Mesothelial cell of epicardium (in vitro differentiated cells): ENCODE data around the gene DCHS1. TPM values are rescaled to one million over a fixed set of nuclear protein-coding genes. Genes with fewer than 3 reads are reported as not detected.
A peak's percentile ranks its signal among the peaks of the same experiment; 100 is the strongest.

ENCODE experiments used
- DNase-seq, 2 experiments: peaks; one replicate each; pipeline ENCODE4 v3.0.0; 2021; ENCODE audit warnings: low spot score in 2 of 2; ENCODE audit not compliant: unreplicated experiment in 2 of 2
- H3K27ac Mint-ChIP-seq: 2 replicates; pipeline ENCODE4 v1.8.0; 2021; ENCODE audit warnings: mixed read lengths
- H3K27me3 Mint-ChIP-seq: 2 replicates; pipeline ENCODE4 v1.8.0; 2021; ENCODE audit warnings: low read depth, mixed read lengths
- H3K36me3 Mint-ChIP-seq: 2 replicates; pipeline ENCODE4 v1.8.0; 2021; ENCODE audit warnings: mixed read lengths
- H3K4me1 Mint-ChIP-seq: 2 replicates; pipeline ENCODE4 v1.8.0; 2021; ENCODE audit warnings: mixed read lengths
- H3K4me3 Mint-ChIP-seq: 2 replicates; pipeline ENCODE4 v1.8.0; 2021; ENCODE audit warnings: mild to moderate bottlenecking, moderate library complexity, mixed read lengths
- H3K9me3 Mint-ChIP-seq: 2 replicates; pipeline ENCODE4 v1.8.0; 2021; ENCODE audit warnings: mixed read lengths
- CTCF ChIP-seq: fragments of 200-600 bp; sonication (generic); IDR thresholded peaks from one replicate; pipeline ENCODE4 v1.5.0; 2021; ENCODE audit warnings: antibody characterized with exemption; ENCODE audit not compliant: unreplicated experiment
- total RNA-seq: library from RNA; stranded (reverse); gene quantifications from 3 replicates; pipeline ENCODE4 v1.2.1, GENCODE V29; 2021

DCHS1 gene
- total RNA-seq, 1 donor from 2014 or later = 81.2 TPM

DNA sequence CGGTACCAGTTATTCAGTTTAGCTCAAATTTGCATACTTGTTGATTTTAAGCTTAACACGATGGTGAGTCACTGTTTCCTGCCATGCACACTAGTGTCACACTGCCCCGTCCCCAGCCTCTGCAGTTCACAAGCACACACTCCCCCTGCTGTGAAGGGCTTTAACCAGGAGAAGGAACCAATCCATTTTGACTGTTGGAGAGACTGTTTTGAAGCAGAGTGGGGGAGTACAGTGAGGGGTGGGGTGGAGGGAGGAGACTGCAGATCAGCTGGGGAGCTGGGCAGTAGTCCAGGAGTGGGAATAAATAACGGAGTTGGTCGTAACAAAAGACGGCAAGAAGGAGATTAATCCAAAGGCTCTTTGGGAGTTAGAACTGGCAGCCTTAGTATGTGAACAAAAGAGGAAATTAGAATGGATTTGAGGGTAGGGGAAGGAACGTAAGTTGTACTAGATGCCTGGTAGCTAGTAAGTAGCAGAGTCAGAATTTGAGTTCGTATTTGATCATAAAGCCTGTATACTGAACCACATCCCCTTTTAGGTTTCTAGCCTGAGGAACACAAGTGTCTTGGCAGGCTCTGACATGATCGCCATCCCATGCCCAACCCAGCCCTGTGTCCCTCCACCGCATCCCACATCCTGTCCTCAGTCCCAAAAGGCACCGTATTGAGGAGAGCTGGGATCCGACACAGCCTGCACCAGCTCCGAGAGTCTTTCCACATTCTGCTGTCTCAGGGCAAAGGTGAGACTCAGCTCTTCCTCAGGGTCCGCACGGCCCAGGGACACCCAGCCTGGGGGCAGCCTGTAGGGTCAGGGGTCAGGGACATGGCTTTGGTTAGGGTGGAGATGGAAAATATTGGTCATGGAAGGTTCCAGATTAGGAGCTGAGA, 37.2 kb downstream of the DCHS1 start:
- Mint-ChIP-seq H3K9me3 (no peaks in the 10 kb centered on the region), H3K4me1 (no peaks in the 10 kb centered on the region), H3K27me3 (no peaks in the 10 kb centered on the region), H3K36me3 (peaks cover 3% of the 10 kb centered on the region), H3K27ac (no peak overlapping the region), H3K4me3 (no peak overlapping the region)
- DNase-seq = peak in 1 of 2 experiments; percentile 61
- TF ChIP-seq CTCF = no peak

- Mint-ChIP-seq H3K36me3 (peaks cover 3% of the 10 kb centered on the region), H3K9me3 (no peaks in the 10 kb centered on the region), H3K4me3 (peak overlapping the region; percentile 5), H3K4me1 (no peaks in the 10 kb centered on the region), H3K27me3 (no peaks in the 10 kb centered on the region), H3K27ac (no peak overlapping the region)
- TF ChIP-seq CTCF = no peak
- DNase-seq = no peak
Observed at GRCh38 chr11:6617315-6617781, 38.3 kb downstream of the DCHS1 start.

DNA sequence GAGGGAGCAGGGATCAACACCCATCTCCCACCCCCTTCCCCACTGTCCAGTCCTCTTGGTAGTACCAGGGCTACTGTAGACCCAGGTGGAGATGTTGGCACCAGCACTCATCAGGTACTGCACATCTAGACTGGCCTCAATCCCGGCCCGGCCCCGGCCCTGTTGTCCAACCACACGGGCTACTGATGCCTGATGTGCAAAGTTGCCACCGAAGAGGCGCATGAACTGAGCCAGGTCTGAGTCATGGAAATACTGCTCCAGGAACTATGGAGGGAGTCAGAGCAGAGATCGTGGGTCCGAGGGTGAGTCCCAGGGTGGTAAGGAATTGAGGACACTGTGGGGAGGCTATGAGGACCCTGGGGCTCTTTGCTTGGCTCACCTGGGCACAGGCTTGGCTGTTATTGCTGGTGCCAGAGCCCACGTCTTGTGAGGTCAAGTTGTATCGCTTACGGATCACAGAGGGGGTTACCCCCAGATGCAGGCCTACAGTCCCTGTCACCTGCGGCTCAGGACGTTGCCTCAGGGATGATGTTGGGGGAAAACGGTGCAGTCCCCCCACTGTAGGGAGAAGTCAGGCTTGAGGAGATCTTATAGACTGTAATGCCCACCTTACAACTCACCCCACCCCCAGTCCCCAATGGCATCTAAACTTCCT, 38.9 kb downstream of the DCHS1 start:
- H3K27me3 Mint-ChIP-seq = no peaks in the 10 kb centered on the region
- DNase-seq = no peak
- H3K4me3 Mint-ChIP-seq = no peak overlapping the region
- peaks cover 3% of the 10 kb centered on the region for H3K36me3 Mint-ChIP-seq
- H3K27ac Mint-ChIP-seq = no peak overlapping the region
- no peak for TF ChIP-seq CTCF
- H3K4me1 Mint-ChIP-seq = no peaks in the 10 kb centered on the region
- no peaks in the 10 kb centered on the region for H3K9me3 Mint-ChIP-seq

GRCh38 chr11:6615882-6616585, 39.6 kb downstream of the DCHS1 start:
- Mint-ChIP-seq H3K4me1 (peaks cover 5% of the 10 kb centered on the region), H3K27ac (no peak overlapping the region), H3K27me3 (no peaks in the 10 kb centered on the region), H3K9me3 (no peaks in the 10 kb centered on the region), H3K36me3 (peaks cover 3% of the 10 kb centered on the region), H3K4me3 (no peak overlapping the region)
- TF ChIP-seq CTCF = no peak
- no peak for DNase-seq

GRCh38 chr11:6615046-6615445, 40.6 kb downstream of the DCHS1 start:
- H3K4me1 Mint-ChIP-seq = peaks cover 8% of the 10 kb centered on the region
- no peaks in the 10 kb centered on the region for H3K9me3 Mint-ChIP-seq
- H3K4me3 Mint-ChIP-seq = no peak overlapping the region
- no peak overlapping the region for H3K27ac Mint-ChIP-seq
- peaks cover 7% of the 10 kb centered on the region for H3K36me3 Mint-ChIP-seq
- no peaks in the 10 kb centered on the region for H3K27me3 Mint-ChIP-seq
- no peak for TF ChIP-seq CTCF
- no peak for DNase-seq
